NB4 (cell line): ENCODE measurements around the gene CCDC85C.

Source experiments
- DNase-seq: peaks from one replicate; pipeline ENCODE4 v3.0.0; 2010; ENCODE audit warnings: low read depth
- H3K4me3 ChIP-seq: one replicate; pipeline ENCODE4 v1.5.1; 2011; ENCODE audit warnings: mild to moderate bottlenecking, low read depth, low read length, moderate library complexity
- CTCF ChIP-seq: IDR thresholded peaks from one replicate; pipeline ENCODE4 v1.5.1; 2012; ENCODE audit warnings: low read depth, low read length
- MAX ChIP-seq: IDR thresholded peaks from 2 replicates; pipeline ENCODE4 v1.6.1; 2011; ENCODE audit warnings: low read depth, low read length
- MYC ChIP-seq: IDR thresholded peaks from 2 replicates; pipeline ENCODE4 v1.6.1; 2011; ENCODE audit warnings: low read depth, low read length
- POLR2A ChIP-seq: IDR thresholded peaks from 2 replicates; pipeline ENCODE4 v1.6.1; 2011; ENCODE audit warnings: mild to moderate bottlenecking; ENCODE audit not compliant: insufficient read length; ENCODE audit errors: extremely low read depth

CCDC85C gene

GRCh38 chr14:99548255-99548654 lies 55.8 kb downstream of the CCDC85C start:
- no peak overlapping the region for H3K4me3 ChIP-seq
- no peak for DNase-seq
- TF ChIP-seq POLR2A (no peak), MYC (no peak), MAX (no peak), CTCF (no peak)

- H3K4me3 ChIP-seq: no peak overlapping the region
- DNase-seq: no peak
- TF ChIP-seq MYC (no peak), POLR2A (no peak), MAX (no peak), CTCF (no peak)
Observed at GRCh38 chr14:99546234-99546879, 57.6 kb downstream of the CCDC85C start.

GRCh38 chr14:99545586-99545985 lies 58.4 kb downstream of the CCDC85C start:
- TF ChIP-seq MAX (no peak), POLR2A (no peak), CTCF (no peak), MYC (no peak)
- no peak for DNase-seq
- no peak overlapping the region for H3K4me3 ChIP-seq

- TF ChIP-seq MYC (no peak), POLR2A (no peak)
- H3K4me3 ChIP-seq: no peak overlapping the region
- DNase-seq: no peak
Observed at GRCh38 chr14:99544991-99545390, 59.0 kb downstream of the CCDC85C start.

GRCh38 chr14:99543985-99544384 lies 60.0 kb downstream of the CCDC85C start:
- TF ChIP-seq MAX: no peak
- TF ChIP-seq MYC: no peak
- TF ChIP-seq POLR2A: no peak
- no peak for TF ChIP-seq CTCF
- no peak overlapping the region for H3K4me3 ChIP-seq
- DNase-seq: no peak

GRCh38 chr14:99543370-99543769 lies 60.6 kb downstream of the CCDC85C start:
- no peak for TF ChIP-seq CTCF
- TF ChIP-seq MYC: no peak
- TF ChIP-seq POLR2A: no peak
- no peak for TF ChIP-seq MAX
- no peak for DNase-seq
- H3K4me3 ChIP-seq: no peak overlapping the region
